ENCODE results near the gene CFAP410. TPM values are rescaled to one million over a fixed set of nuclear protein-coding genes. Genes with fewer than 3 reads are reported as not detected.
A peak's percentile ranks its signal among the peaks of the same experiment; 100 is the strongest.

CFAP410 gene
- total RNA-seq, 2 donors from 2014 or later: 19.6 to 28.4 TPM

DNA sequence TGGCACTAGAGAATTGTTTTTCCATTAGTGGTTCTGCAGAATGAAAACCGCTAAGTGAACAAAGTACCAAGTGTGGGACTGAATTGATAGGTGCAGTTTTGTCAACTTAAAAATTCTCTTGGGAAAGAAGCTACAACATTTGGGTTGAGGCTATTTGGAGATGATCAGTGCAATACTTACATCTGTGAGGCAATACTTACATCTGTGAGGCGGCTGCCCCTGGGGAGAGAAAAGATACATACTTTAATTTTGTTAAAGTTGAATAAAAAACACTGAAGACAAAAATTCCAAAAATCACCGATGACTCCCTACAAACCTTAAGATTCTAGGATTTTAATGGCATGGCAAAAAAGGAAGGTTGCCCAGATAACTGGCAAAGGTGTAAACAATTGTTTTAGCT lies 1.7 kb downstream of the CFAP410 start:
- Mint-ChIP-seq H3K9me3 (no peaks in the 10 kb centered on the region), H3K27me3 (no peaks in the 10 kb centered on the region), H3K27ac (peak overlapping the region; percentile 55 to 64), H3K4me3 (peak overlapping the region; percentile 65), H3K4me1 (ENCODE audit: low read depth in 2 of 2) (peaks cover 16 to 27% of the 10 kb centered on the region in 2 donors), H3K36me3 (no peaks in the 10 kb centered on the region)
- ATAC-seq (no peak), DNase-seq (ENCODE audit: low spot score) (no peak)

- Mint-ChIP-seq H3K27ac (no peak overlapping the region), H3K27me3 (no peaks in the 10 kb centered on the region), H3K36me3 (no peaks in the 10 kb centered on the region), H3K4me1 (ENCODE audit: low read depth in 2 of 2) (peaks cover 13 to 20% of the 10 kb centered on the region in 2 donors), H3K4me3 (no peak overlapping the region), H3K9me3 (no peaks in the 10 kb centered on the region)
- ATAC-seq (no peak), DNase-seq (ENCODE audit: low spot score) (no peak)
Observed at GRCh38 chr21:44335266-44336059, 3.7 kb downstream of the CFAP410 start.

GRCh38 chr21:44334329-44335030 lies 4.7 kb downstream of the CFAP410 start:
- H3K27ac Mint-ChIP-seq: no peak overlapping the region
- H3K4me1 Mint-ChIP-seq (ENCODE audit: low read depth in 2 of 2): peaks cover 3 to 12% of the 10 kb centered on the region in 2 donors
- no peak for DNase-seq (ENCODE audit: low spot score)
- H3K9me3 Mint-ChIP-seq: no peaks in the 10 kb centered on the region
- H3K27me3 Mint-ChIP-seq: no peaks in the 10 kb centered on the region
- ATAC-seq: no peak
- no peaks in the 10 kb centered on the region for H3K36me3 Mint-ChIP-seq
- H3K4me3 Mint-ChIP-seq: no peak overlapping the region

DNA sequence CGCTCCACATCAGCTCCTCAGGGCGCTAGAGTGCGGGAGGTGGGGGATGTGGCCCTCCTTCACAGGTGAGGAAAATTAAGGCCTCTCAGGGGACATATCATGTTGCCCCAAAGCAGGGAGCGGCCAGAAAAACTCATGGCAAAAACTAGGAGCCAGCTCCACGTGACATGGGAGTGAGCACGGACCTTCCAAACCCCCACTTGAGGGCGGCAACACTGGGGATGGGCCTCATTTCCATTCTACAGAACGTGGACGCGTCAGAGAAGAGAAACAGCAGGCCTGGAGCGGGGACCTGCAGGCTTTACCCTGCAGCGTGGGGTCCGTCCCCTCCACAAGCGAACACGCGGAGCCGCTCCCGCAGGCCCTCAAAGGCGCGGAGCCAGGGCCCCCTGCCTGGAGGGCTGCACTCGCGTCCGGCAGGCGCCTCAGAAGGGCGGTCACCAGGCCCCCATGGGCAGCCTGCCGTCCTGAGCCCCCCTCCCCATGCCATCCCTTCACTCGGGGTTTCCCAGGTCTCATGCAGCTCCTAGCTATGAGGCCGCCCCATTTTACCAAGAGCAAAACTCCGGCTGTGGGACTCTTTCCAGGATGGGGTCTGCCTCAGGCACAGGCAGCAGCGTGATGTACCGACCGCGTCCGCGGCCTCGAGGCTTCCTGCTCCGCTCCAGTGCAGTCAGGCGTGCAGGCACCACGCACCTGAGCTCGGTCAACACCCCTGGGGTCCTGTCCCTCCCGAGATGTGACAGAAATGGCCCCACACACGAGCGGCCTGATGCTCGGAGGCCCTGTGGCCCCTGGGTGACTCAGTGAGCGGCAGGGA lies 5.5 kb downstream of the CFAP410 start:
- Mint-ChIP-seq H3K4me3 (no peak overlapping the region), H3K27ac (no peak overlapping the region), H3K9me3 (no peaks in the 10 kb centered on the region), H3K27me3 (no peaks in the 10 kb centered on the region), H3K4me1 (ENCODE audit: low read depth in 2 of 2) (peaks cover 0 to 9% of the 10 kb centered on the region in 2 donors), H3K36me3 (no peaks in the 10 kb centered on the region)
- ATAC-seq (no peak), DNase-seq (ENCODE audit: low spot score) (no peak)

- ATAC-seq (no peak), DNase-seq (ENCODE audit: low spot score) (no peak)
- Mint-ChIP-seq H3K27ac (no peak overlapping the region), H3K36me3 (no peaks in the 10 kb centered on the region), H3K27me3 (no peaks in the 10 kb centered on the region), H3K4me1 (ENCODE audit: low read depth in 2 of 2) (peaks cover 0 to 9% of the 10 kb centered on the region in 2 donors), H3K4me3 (no peak overlapping the region), H3K9me3 (no peaks in the 10 kb centered on the region)
Observed at GRCh38 chr21:44332965-44333364, 6.2 kb downstream of the CFAP410 start.

GRCh38 chr21:44332383-44332782 lies 6.8 kb downstream of the CFAP410 start:
- Mint-ChIP-seq H3K4me1 (ENCODE audit: low read depth in 2 of 2) (peaks cover 0 to 5% of the 10 kb centered on the region in 2 donors), H3K36me3 (no peaks in the 10 kb centered on the region), H3K4me3 (no peak overlapping the region), H3K27me3 (no peaks in the 10 kb centered on the region), H3K9me3 (no peaks in the 10 kb centered on the region), H3K27ac (no peak overlapping the region)
- DNase-seq (ENCODE audit: low spot score): no peak
- ATAC-seq: no peak

GRCh38 chr21:44331650-44332307 lies 7.4 kb downstream of the CFAP410 start:
- ATAC-seq (peak in 1 of 2 donors; percentile 5), DNase-seq (ENCODE audit: low spot score) (no peak)
- Mint-ChIP-seq H3K4me3 (no peak overlapping the region), H3K4me1 (ENCODE audit: low read depth in 2 of 2) (peaks cover 0 to 5% of the 10 kb centered on the region in 2 donors), H3K9me3 (no peaks in the 10 kb centered on the region), H3K27me3 (no peaks in the 10 kb centered on the region), H3K36me3 (no peaks in the 10 kb centered on the region), H3K27ac (no peak overlapping the region)

DNA sequence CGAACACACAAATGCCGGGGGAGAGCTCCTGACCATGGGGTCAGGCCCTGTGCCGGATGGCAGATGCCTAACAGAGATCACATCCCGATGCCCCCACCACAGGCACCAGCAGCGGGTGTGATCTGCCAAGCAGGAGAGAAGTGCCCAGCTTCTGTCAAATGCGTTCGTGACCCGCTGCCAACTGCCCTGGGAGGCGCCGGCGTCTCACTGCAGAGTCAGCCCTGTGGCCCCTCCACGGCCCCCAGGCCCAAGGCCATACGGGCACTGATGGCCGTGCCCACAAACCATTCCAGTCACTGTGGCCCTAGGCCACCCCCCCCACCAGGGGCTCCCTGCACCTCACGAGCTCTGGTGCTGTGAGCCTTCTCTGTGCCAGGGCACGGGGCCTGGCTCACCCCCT lies 8.0 kb downstream of the CFAP410 start:
- DNase-seq (ENCODE audit: low spot score) (no peak), ATAC-seq (no peak)
- H3K27me3 Mint-ChIP-seq: no peaks in the 10 kb centered on the region
- H3K4me3 Mint-ChIP-seq: no peak overlapping the region
- no peaks in the 10 kb centered on the region for H3K36me3 Mint-ChIP-seq
- H3K27ac Mint-ChIP-seq: no peak overlapping the region
- no peaks in the 10 kb centered on the region for H3K9me3 Mint-ChIP-seq
- H3K4me1 Mint-ChIP-seq (ENCODE audit: low read depth in 2 of 2): peaks cover 0 to 4% of the 10 kb centered on the region in 2 donors

GRCh38 chr21:44330698-44331097 lies 8.5 kb downstream of the CFAP410 start:
- ATAC-seq (no peak), DNase-seq (ENCODE audit: low spot score) (no peak)
- Mint-ChIP-seq H3K36me3 (no peaks in the 10 kb centered on the region), H3K4me1 (ENCODE audit: low read depth in 2 of 2) (peaks cover 0 to 3% of the 10 kb centered on the region in 2 donors), H3K9me3 (no peaks in the 10 kb centered on the region), H3K27ac (no peak overlapping the region), H3K4me3 (no peak overlapping the region), H3K27me3 (no peaks in the 10 kb centered on the region)

- no peaks in the 10 kb centered on the region for H3K27me3 Mint-ChIP-seq
- no peak for ATAC-seq
- H3K4me1 Mint-ChIP-seq (ENCODE audit: low read depth in 2 of 2): peaks cover 0 to 3% of the 10 kb centered on the region in 2 donors
- no peak overlapping the region for H3K27ac Mint-ChIP-seq
- H3K36me3 Mint-ChIP-seq: no peaks in the 10 kb centered on the region
- DNase-seq (ENCODE audit: low spot score): no peak
- no peaks in the 10 kb centered on the region for H3K9me3 Mint-ChIP-seq
- H3K4me3 Mint-ChIP-seq: no peak overlapping the region
Observed at GRCh38 chr21:44329971-44330681, 9.1 kb downstream of the CFAP410 start.

DNA sequence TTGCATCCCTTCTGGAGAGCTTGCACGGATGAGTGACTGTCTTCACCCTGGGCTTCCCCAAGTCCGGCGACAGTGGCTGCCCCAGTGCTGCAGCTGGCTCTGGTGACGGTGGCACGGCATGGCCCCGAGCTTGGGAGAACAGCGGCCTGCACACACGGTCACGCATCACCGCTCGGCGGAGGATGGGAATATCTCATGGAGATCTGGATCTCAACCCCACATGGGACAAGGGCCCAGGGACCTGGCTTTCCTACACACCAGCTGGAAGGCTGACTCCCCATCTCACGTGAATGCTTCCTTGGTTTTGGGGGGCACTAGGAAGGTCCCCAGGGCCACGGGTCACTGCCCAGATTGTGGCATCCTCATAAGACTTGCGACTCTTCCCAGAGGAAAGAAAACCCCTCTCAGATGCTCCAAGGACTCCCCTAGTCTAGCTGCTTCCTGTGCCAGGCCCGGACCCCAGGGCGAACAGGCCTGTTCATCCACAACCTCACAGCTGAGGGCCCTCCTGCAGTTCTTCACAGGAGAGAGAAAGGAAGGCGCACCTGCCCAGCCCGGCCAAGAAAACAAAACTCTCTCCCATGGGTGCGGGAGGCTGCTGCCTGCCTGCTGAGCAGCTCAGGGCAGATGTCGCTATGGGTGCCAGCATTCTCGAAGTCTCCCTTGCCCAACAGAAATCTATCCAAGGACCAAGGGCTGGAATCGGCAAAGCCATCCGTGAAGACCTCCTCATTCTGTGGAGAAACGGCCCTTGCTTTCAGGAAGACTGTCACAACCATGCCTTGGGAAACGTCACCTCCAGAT lies 9.9 kb downstream of the CFAP410 start:
- H3K9me3 Mint-ChIP-seq: no peaks in the 10 kb centered on the region
- no peak for ATAC-seq
- H3K27me3 Mint-ChIP-seq: no peaks in the 10 kb centered on the region
- no peaks in the 10 kb centered on the region for H3K36me3 Mint-ChIP-seq
- DNase-seq (ENCODE audit: low spot score): no peak
- H3K27ac Mint-ChIP-seq: no peak overlapping the region
- no peak overlapping the region for H3K4me3 Mint-ChIP-seq
- no peaks in the 10 kb centered on the region for H3K4me1 Mint-ChIP-seq (ENCODE audit: low read depth in 2 of 2)

- no peaks in the 10 kb centered on the region for H3K36me3 Mint-ChIP-seq
- no peaks in the 10 kb centered on the region for H3K27me3 Mint-ChIP-seq
- no peak for DNase-seq (ENCODE audit: low spot score)
- no peak overlapping the region for H3K27ac Mint-ChIP-seq
- ATAC-seq: no peak
- H3K9me3 Mint-ChIP-seq: no peaks in the 10 kb centered on the region
- H3K4me1 Mint-ChIP-seq (ENCODE audit: low read depth in 2 of 2): no peaks in the 10 kb centered on the region
- no peak overlapping the region for H3K4me3 Mint-ChIP-seq
Observed at GRCh38 chr21:44328242-44328895, 10.8 kb downstream of the CFAP410 start.

Data from natural killer cell treated with Interleukin-12 subunit alpha and Interleukin-12 subunit beta and Interleukin-15 and Interleukin-18, amount 100 ng/mL, for 72 hours (primary cell).